T-cell (primary cell): ENCODE data around the gene MSI1. TPM values are rescaled to one million over a fixed set of nuclear protein-coding genes. Genes with fewer than 3 reads are reported as not detected.
A peak's percentile ranks its signal among the peaks of the same experiment; 100 is the strongest.

Experiments
- ATAC-seq, 4 experiments: fragments of 200-7000 bp in 3 of 4; fragments of 150-1000 bp in 1 of 4; cut with Tn5 transposase; replicated peaks in 1 of 4; 1 replicate in 3 of 4; 2 replicates in 1 of 4; pipeline ENCODE4 v1.10.0; 2021; ENCODE audit warnings: moderate library complexity in 3 of 4, mild to moderate bottlenecking in 2 of 4, moderate number of reproducible peaks in 1 of 4
- CTCF ChIA-PET, 2 donors: fragments of 300-600 bp; sonication (Branson Sonifier 250); formaldehyde crosslinking; loops; one replicate each; lab custom pipeline; 2022; ENCODE audit warnings: antibody characterized with exemption in 2 of 2; lab: Charles Lee
- POLR2A ChIA-PET, 2 donors: fragments of 300-600 bp; sonication (Branson Sonifier 250); formaldehyde crosslinking; loops; one replicate each; lab custom pipeline; 2022; ENCODE audit warnings: antibody characterized with exemption in 2 of 2; lab: Charles Lee
- DNase-seq, 35 experiments: peaks; one replicate each; pipeline versions ENCODE4 v3.0.0 to v3.0.0-alpha.2; 2013 to 2023
- H3K27ac ChIP-seq: one replicate; pipeline ENCODE4 v1.5.1; 2013; ENCODE audit warnings: low read length
- H3K27me3 ChIP-seq, 2 experiments: replicated peaks in 1 of 2; 1 replicate in 1 of 2; 2 replicates in 1 of 2; pipeline versions ENCODE4 v1.6.1 to v1.7.0; 2013; ENCODE audit warnings: low read length in 1 of 2, mixed read lengths in 1 of 2; ENCODE audit not compliant: control insufficient read depth in 2 of 2, insufficient read depth in 2 of 2; ENCODE audit errors: extremely low read depth in 1 of 2
- H3K36me3 ChIP-seq, 2 donors: 1 replicate in 1 of 2; 2 replicates in 1 of 2; pipeline versions ENCODE4 v1.6.1 to v1.7.0; 2013; ENCODE audit warnings: low read length in 1 of 2; ENCODE audit not compliant: control insufficient read depth in 2 of 2, insufficient read depth in 1 of 2; ENCODE audit errors: extremely low read depth in 1 of 2
- H3K4me1 ChIP-seq, 2 experiments: 1 replicate in 1 of 2; 2 replicates in 1 of 2; pipeline versions ENCODE4 v1.6.1 to v1.7.0; 2013; ENCODE audit warnings: low read length in 2 of 2, mixed read lengths in 1 of 2; ENCODE audit not compliant: insufficient read depth in 2 of 2, control insufficient read depth in 1 of 2; ENCODE audit errors: extremely low read depth in 1 of 2
- H3K4me3 ChIP-seq, 2 donors: 1 replicate in 1 of 2; 2 replicates in 1 of 2; pipeline versions ENCODE4 v1.5.1 to v1.7.0; 2013; ENCODE audit warnings: mild to moderate bottlenecking in 2 of 2, low read length in 1 of 2, moderate library complexity in 1 of 2; ENCODE audit not compliant: control insufficient read depth in 1 of 2; ENCODE audit errors: extremely low read depth in 1 of 2
- H3K9me3 ChIP-seq: 2 replicates; pipeline ENCODE4 v1.7.0; 2013
- H3K27ac Mint-ChIP-seq, 2 donors: one replicate each; pipeline ENCODE4 v1.8.0; 2020 to 2021; ENCODE audit warnings: mild to moderate bottlenecking in 2 of 2, mixed read lengths in 2 of 2
- H3K27me3 Mint-ChIP-seq, 2 donors: one replicate each; pipeline ENCODE4 v1.8.0; 2021 to 2022; ENCODE audit warnings: mixed read lengths in 2 of 2
- H3K36me3 Mint-ChIP-seq: one replicate; pipeline ENCODE4 v1.8.0; 2021; ENCODE audit warnings: mixed read lengths
- H3K4me1 Mint-ChIP-seq, 3 donors: one replicate each; pipeline ENCODE4 v1.8.0; 2020 to 2022; ENCODE audit warnings: mixed read lengths in 3 of 3, mild to moderate bottlenecking in 1 of 3
- H3K4me3 Mint-ChIP-seq, 3 donors: one replicate each; pipeline ENCODE4 v1.8.0; 2020 to 2022; ENCODE audit warnings: mild to moderate bottlenecking in 3 of 3, mixed read lengths in 3 of 3, moderate library complexity in 3 of 3
- H3K9me3 Mint-ChIP-seq, 3 donors: one replicate each; pipeline ENCODE4 v1.8.0; 2020 to 2022; ENCODE audit warnings: mixed read lengths in 3 of 3
- WGBS: methylation state at CpG from one replicate; pipeline ENCODE4 v1.1.5; 2013; ENCODE audit warnings: missing lambda C conversion rate; ENCODE audit not compliant: insufficient coverage; 5-methylcytosine and 5-hydroxymethylcytosine counted together
- total RNA-seq, 35 experiments: library from RNA in 6 of 35; stranded (reverse) in 6 of 35; fragments of 120-200 nt in 1 of 35; gene quantifications; one replicate each; pipeline versions ENCODE4 v1.2.1 to v1.2.4 and lab custom pipeline; 2013 to 2026

MSI1 gene
- total RNA-seq, 5 donors from 2014 or later (not counting 1 experiment from before 2014, with no cell fraction given) = 0.15 TPM; not detected in 4

- CTCF ChIA-PET = interaction anchor here in 1 of 2 donors (1.1 to 3.1 kb wide), 6 partner anchors 10 to 96 kb away, joined by 3 to 65 read pairs (median 6); partner anchors contain the start of genes PXN, RPLP0 and SIRT4
- 0% methylated on average over 16 of the region's 17 CpGs for WGBS
- no peak overlapping the region for H3K27ac Mint-ChIP-seq
- Histone ChIP-seq H3K36me3 (no peaks in the 10 kb centered on the region), H3K27ac (peak overlapping the region; percentile 100), H3K4me3 (peak overlapping the region; percentile 72 to 95), H3K9me3 (no peaks in the 10 kb centered on the region), H3K4me1 (peaks cover 2 to 24% of the 10 kb centered on the region in 2 experiments), H3K27me3 (peaks cover 0 to 3% of the 10 kb centered on the region in 2 experiments)
- H3K27me3 Mint-ChIP-seq = no peaks in the 10 kb centered on the region
- peak in 1 of 4 experiments; percentile 11 for ATAC-seq
- peak in 1 of 35 experiments; percentile 16 for DNase-seq
- H3K36me3 Mint-ChIP-seq = no peaks in the 10 kb centered on the region
- no peaks in the 10 kb centered on the region for H3K9me3 Mint-ChIP-seq
- no peak overlapping the region for H3K4me3 Mint-ChIP-seq
- POLR2A ChIA-PET = interaction anchor here (0.6 to 3.7 kb wide), 13 partner anchors 10 to 1344 kb away, joined by 3 to 110 read pairs (median 10); partner anchors contain the start of genes RPLP0 (in 2 of the 2) and SIRT4 (in 2 of the 2)
- H3K4me1 Mint-ChIP-seq = peaks cover 0 to 11% (median 9%) of the 10 kb centered on the region in 3 donors
Observed at GRCh38 chr12:120292411-120292660, 76.6 kb downstream of the MSI1 start.

Other genes starting within 250 kb of the MSI1 start
- gene GCN1, start 174.4 kb downstream of the MSI1 start, total RNA-seq = 100 to 1,000 TPM; 139 to 171 (median 161) TPM
- 1,000 to 10,000 TPM; 1,782 to 2,711 (median 2,416) TPM for gene RPLP0, start 168.1 kb downstream of the MSI1 start, total RNA-seq
- 100 to 1,000 TPM; 128 to 202 (median 137) TPM for gene PXN, start 103.4 kb downstream of the MSI1 start, total RNA-seq
- over 10,000 TPM; 10,465 to 16,097 (median 12,527) TPM for gene RNU4-2, start 77.3 kb downstream of the MSI1 start, total RNA-seq
- gene RNU4-1, start 75.9 kb downstream of the MSI1 start, total RNA-seq = 1,000 to 10,000 TPM; 1,482 to 2,823 (median 1,909) TPM
- gene SIRT4, start 66.8 kb downstream of the MSI1 start, total RNA-seq = 1 to 10 TPM in 4 of 5 donors, under 1 TPM in 1; 0.73 to 5.7 (median 4.1) TPM
- 1 to 10 TPM in 3 of 5 donors, not detected in 2; 1.6 to 2.9 (median 1.8) TPM for gene PLA2G1B, start 41.4 kb downstream of the MSI1 start, total RNA-seq
- gene COX6A1, start 68.9 kb upstream of the MSI1 start, total RNA-seq = 100 to 1,000 TPM; 128 to 171 (median 163) TPM
- 10 to 100 TPM; 15.9 to 24.0 (median 21.5) TPM for gene TRIAP1, start 77.2 kb upstream of the MSI1 start, total RNA-seq
- 10 to 100 TPM; 15.9 to 47.2 (median 30.3) TPM for gene GATC, start 77.3 kb upstream of the MSI1 start, total RNA-seq
- gene SRSF9, start 100.6 kb upstream of the MSI1 start, total RNA-seq = 100 to 1,000 TPM; 134 to 149 (median 135) TPM
- 10 to 100 TPM; 47.2 to 90.1 (median 75.5) TPM for gene DYNLL1, start 126.9 kb upstream of the MSI1 start, total RNA-seq
- gene COQ5, start 160.0 kb upstream of the MSI1 start, total RNA-seq = 10 to 100 TPM; 11.3 to 23.4 (median 21.5) TPM
- gene RNF10, start 165.2 kb upstream of the MSI1 start, total RNA-seq = 100 to 1,000 TPM; 204 to 348 (median 222) TPM
- gene POP5, start 212.2 kb upstream of the MSI1 start, total RNA-seq = 10 to 100 TPM; 40.6 to 69.0 (median 63.1) TPM